SK-N-SH (cell line): ENCODE measurements around the gene MRFAP1. TPM values are rescaled to one million over a fixed set of nuclear protein-coding genes. Genes with fewer than 3 reads are reported as not detected.

Source experiments
- CTCF ChIA-PET: fragments of 300-600, 350-600 bp; formaldehyde crosslinking; extraction: SDS; loops from one replicate; lab custom pipeline; 2021; lab: Yijun Ruan, JAX
- POLR2A ChIA-PET: fragments of 350-600 bp; sonication (Branson Sonifier 250); formaldehyde crosslinking; extraction: SDS; loops from one replicate; lab custom pipeline; 2020; ENCODE audit warnings: antibody characterized with exemption, inconsistent platforms; lab: Yijun Ruan, JAX
- DNase-seq: peaks from one replicate; pipeline ENCODE4 v3.0.0; 2012
- H2AFZ ChIP-seq: fragments of 200-600 bp; sonication (generic); 2 replicates; pipeline ENCODE4 v1.8.1; 2016; ENCODE audit warnings: antibody characterized with exemption, mild to moderate bottlenecking, low read depth
- H3F3A ChIP-seq: fragments of 200-600 bp; sonication (generic); replicated peaks from 2 replicates; pipeline ENCODE3; 2016; ENCODE audit warnings: antibody characterized with exemption, mild to moderate bottlenecking; ENCODE audit not compliant: insufficient read depth
- H3K27ac ChIP-seq, 2 experiments: fragments of 200-500 bp in 1 of 2; fragments of 200-600 bp in 1 of 2; sonication (Bioruptor generic) in 1 of 2; sonication (generic), shearing (Covaris generic) in 1 of 2; 2 replicates each; pipeline versions ENCODE4 v1.5.1 to v1.6.1; 2014 to 2016; ENCODE audit warnings: low read depth in 2 of 2, inconsistent platforms in 1 of 2, low read length in 1 of 2, mild to moderate bottlenecking in 1 of 2, mixed read lengths in 1 of 2
- H3K27me3 ChIP-seq: fragments of 200-600 bp; sonication (generic), shearing (Covaris generic); 2 replicates; pipeline ENCODE4 v1.6.1; 2016; ENCODE audit warnings: mixed run types; ENCODE audit not compliant: insufficient read depth
- H3K36me3 ChIP-seq, 2 experiments: fragments of 200-500 bp in 1 of 2; fragments of 200-600 bp in 1 of 2; sonication (Bioruptor generic) in 1 of 2; sonication (generic) in 1 of 2; replicated peaks in 1 of 2; 2 replicates each; pipeline versions ENCODE3 to v1.5.1; 2014 to 2016; ENCODE audit warnings: low read length in 1 of 2, mild to moderate bottlenecking in 1 of 2; ENCODE audit not compliant: insufficient read depth in 2 of 2, control insufficient read depth in 1 of 2
- H3K4me1 ChIP-seq, 2 experiments: fragments of 200-500 bp in 1 of 2; fragments of 200-600 bp in 1 of 2; sonication (Bioruptor generic) in 1 of 2; sonication (generic), shearing (Covaris generic) in 1 of 2; 2 replicates each; pipeline versions ENCODE4 v1.5.1 to v1.6.1; 2014 to 2016; ENCODE audit warnings: low read depth in 1 of 2, low read length in 1 of 2, mixed run types in 1 of 2; ENCODE audit not compliant: insufficient read depth in 2 of 2, control insufficient read depth in 1 of 2
- H3K4me2 ChIP-seq: fragments of 200-600 bp; sonication (generic), shearing (Covaris generic); 2 replicates; pipeline ENCODE4 v1.6.1; 2017; ENCODE audit warnings: mixed run types
- H3K4me3 ChIP-seq, 2 experiments: fragments of 200-500 bp in 1 of 2; fragments of 200-600 bp in 1 of 2; sonication (Bioruptor generic) in 1 of 2; sonication (generic), shearing (Covaris generic) in 1 of 2; 2 replicates each; pipeline versions ENCODE4 v1.5.1 to v1.8.1; 2014 to 2016; ENCODE audit warnings: low read depth in 2 of 2, inconsistent platforms in 1 of 2, low read length in 1 of 2, mild to moderate bottlenecking in 1 of 2, mixed read lengths in 1 of 2, moderate library complexity in 1 of 2
- H3K79me2 ChIP-seq: fragments of 200-600 bp; sonication (generic); 2 replicates; pipeline ENCODE4 v1.8.1; 2017; ENCODE audit warnings: mild to moderate bottlenecking; ENCODE audit not compliant: insufficient read depth
- H3K9ac ChIP-seq: fragments of 200-600 bp; sonication (generic); 2 replicates; pipeline ENCODE4 v1.6.1; 2017; ENCODE audit warnings: mixed run types
- H3K9me2 ChIP-seq: fragments of 200-600 bp; sonication (generic); 2 replicates; pipeline ENCODE4 v1.6.1; 2017; ENCODE audit warnings: mixed run types
- H3K9me3 ChIP-seq: fragments of 200-600 bp; sonication (generic); 2 replicates; pipeline ENCODE4 v1.6.1; 2017; ENCODE audit warnings: mixed run types, mild to moderate bottlenecking, moderate library complexity
- H4K20me1 ChIP-seq: fragments of 200-600 bp; sonication (generic); 2 replicates; pipeline ENCODE4 v1.6.1; 2017; ENCODE audit warnings: mild to moderate bottlenecking, mixed run types; ENCODE audit not compliant: insufficient read depth
- CHD2 ChIP-seq: fragments of 150-350 bp; IDR thresholded peaks from 2 replicates; pipeline ENCODE4 v1.6.1; 2018; ENCODE audit warnings: low read length; ENCODE audit not compliant: partially characterized antibody
- EZH2phosphoT487 ChIP-seq: fragments of 200-600 bp; sonication (generic); IDR thresholded peaks from 2 replicates; pipeline ENCODE4 v1.6.1; 2017; ENCODE audit warnings: low read depth, mixed run types, mild to moderate bottlenecking, antibody characterized with exemption, moderate library complexity, borderline replicate concordance
- FOXJ3 ChIP-seq: sonication (generic); formaldehyde crosslinking; IDR thresholded peaks from 2 replicates; pipeline ENCODE4 v1.5.1; 2020; ENCODE audit warnings: mild to moderate bottlenecking, missing genetic modification reagents
- FOXM1 ChIP-seq: IDR thresholded peaks from 2 replicates; pipeline ENCODE4 v1.4.0; 2012; ENCODE audit warnings: low read depth, mild to moderate bottlenecking
- NRF1 ChIP-seq: IDR thresholded peaks from 2 replicates; pipeline ENCODE4 v1.6.1; 2012; ENCODE audit warnings: low read depth, mild to moderate bottlenecking, low read length
- RAD21 ChIP-seq: IDR thresholded peaks from 2 replicates; pipeline ENCODE4 v1.6.1; 2012; ENCODE audit warnings: mild to moderate bottlenecking, low read length
- RCOR1 ChIP-seq: fragments of 150-350 bp; IDR thresholded peaks from 2 replicates; pipeline ENCODE4 v1.6.1; 2017; ENCODE audit warnings: antibody characterized with exemption, low read length
- RXRA ChIP-seq: IDR thresholded peaks from 2 replicates; pipeline ENCODE4 v1.4.0; 2012; ENCODE audit warnings: low read depth, mild to moderate bottlenecking, borderline replicate concordance
- SIN3A ChIP-seq: IDR thresholded peaks from 2 replicates; pipeline ENCODE4 v1.6.1; 2012; ENCODE audit warnings: low read depth, mild to moderate bottlenecking, low read length, moderate library complexity, borderline replicate concordance
- SMC3 ChIP-seq: IDR thresholded peaks from 2 replicates; pipeline ENCODE4 v1.6.1; 2012; ENCODE audit warnings: low read depth, low read length, improper control_type of control experiment
- WGBS: methylation state at CpG from one replicate; pipeline ENCODE4 v1.1.6; 2017; ENCODE audit warnings: low lambda C conversion rate; 5-methylcytosine and 5-hydroxymethylcytosine counted together
- polyA plus RNA-seq, 3 experiments: library from polyadenylated mRNA; depleted of rRNA; stranded (reverse); fragments of >200 nt; gene quantifications; 2 replicates each; pipeline ENCODE4 v1.2.3, GENCODE V29; 2012
- TF ChIP-seq, protein P1 (sequence below): IDR thresholded peaks from 2 replicates; pipeline ENCODE4 v1.4.0; 2012; ENCODE audit warnings: low read depth, borderline replicate concordance
- TF ChIP-seq, protein P2 (sequence below): IDR thresholded peaks from 2 replicates; pipeline ENCODE4 v1.6.1; 2012; ENCODE audit warnings: mild to moderate bottlenecking, low read depth, low read length, moderate library complexity
- TF ChIP-seq, protein P3 (sequence below): fragments of 200-600 bp; sonication (generic); IDR thresholded peaks from 2 replicates; pipeline ENCODE4 v1.6.1; 2017; ENCODE audit warnings: antibody characterized with exemption, mild to moderate bottlenecking, moderate library complexity

MRFAP1 gene
- polyA plus RNA-seq, 1 of the 3 experiments (the other 2 are of a cell fraction): 416 TPM

DNA sequence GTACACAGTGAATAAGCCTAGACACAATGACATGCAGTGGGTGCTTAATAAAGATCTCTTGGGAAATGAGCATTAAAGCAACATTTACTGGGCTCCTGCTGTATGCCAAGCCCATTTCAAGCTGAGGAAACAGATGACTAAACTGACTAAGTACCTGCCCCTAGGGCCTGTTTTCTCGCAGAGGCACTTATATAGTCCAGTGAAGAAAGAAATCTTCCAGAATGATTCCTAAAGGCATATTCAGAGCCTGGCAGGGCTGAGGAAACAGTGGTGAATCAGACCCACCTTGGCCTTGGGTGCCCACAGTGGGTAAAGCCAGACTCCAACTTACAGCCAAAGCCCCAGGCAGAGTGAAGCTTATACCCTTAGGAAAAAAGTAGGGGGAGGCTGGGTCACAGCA, 31.2 kb downstream of the MRFAP1 start:
- Histone ChIP-seq H3K4me1 (peaks cover 16 to 17% of the 10 kb centered on the region in 2 experiments; a peak in 2 of 4 replicates), H3F3A (peaks cover 16% of the 10 kb centered on the region), H3K4me3 (no peak overlapping the region), H3K9ac (no peak overlapping the region), H3K9me3 (no peaks in the 10 kb centered on the region), H3K79me2 (peaks cover 23% of the 10 kb centered on the region), H3K27ac (no peak overlapping the region), H3K36me3 (peaks cover 9 to 11% of the 10 kb centered on the region in 2 experiments), H3K9me2 (no peaks in the 10 kb centered on the region), H4K20me1 (peaks cover 14% of the 10 kb centered on the region), H2AFZ (no peak overlapping the region), H3K27me3 (no peaks in the 10 kb centered on the region), H3K4me2 (no peak overlapping the region)
- ChIA-PET CTCF (no interaction called here), POLR2A (no interaction called here)
- TF ChIP-seq FOXM1 (no peak), RCOR1 (no peak), RAD21 (no peak), SMC3 (no peak), EZH2phosphoT487 (no peak), CHD2 (no peak), SIN3A (no peak), FOXJ3 (CRISPR knock-in tag) (no peak), NRF1 (no peak), RXRA (no peak)
- TF ChIP-seq, protein P1, sequence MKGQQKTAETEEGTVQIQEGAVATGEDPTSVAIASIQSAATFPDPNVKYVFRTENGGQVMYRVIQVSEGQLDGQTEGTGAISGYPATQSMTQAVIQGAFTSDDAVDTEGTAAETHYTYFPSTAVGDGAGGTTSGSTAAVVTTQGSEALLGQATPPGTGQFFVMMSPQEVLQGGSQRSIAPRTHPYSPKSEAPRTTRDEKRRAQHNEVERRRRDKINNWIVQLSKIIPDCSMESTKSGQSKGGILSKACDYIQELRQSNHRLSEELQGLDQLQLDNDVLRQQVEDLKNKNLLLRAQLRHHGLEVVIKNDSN: no peak
- TF ChIP-seq, protein P2, sequence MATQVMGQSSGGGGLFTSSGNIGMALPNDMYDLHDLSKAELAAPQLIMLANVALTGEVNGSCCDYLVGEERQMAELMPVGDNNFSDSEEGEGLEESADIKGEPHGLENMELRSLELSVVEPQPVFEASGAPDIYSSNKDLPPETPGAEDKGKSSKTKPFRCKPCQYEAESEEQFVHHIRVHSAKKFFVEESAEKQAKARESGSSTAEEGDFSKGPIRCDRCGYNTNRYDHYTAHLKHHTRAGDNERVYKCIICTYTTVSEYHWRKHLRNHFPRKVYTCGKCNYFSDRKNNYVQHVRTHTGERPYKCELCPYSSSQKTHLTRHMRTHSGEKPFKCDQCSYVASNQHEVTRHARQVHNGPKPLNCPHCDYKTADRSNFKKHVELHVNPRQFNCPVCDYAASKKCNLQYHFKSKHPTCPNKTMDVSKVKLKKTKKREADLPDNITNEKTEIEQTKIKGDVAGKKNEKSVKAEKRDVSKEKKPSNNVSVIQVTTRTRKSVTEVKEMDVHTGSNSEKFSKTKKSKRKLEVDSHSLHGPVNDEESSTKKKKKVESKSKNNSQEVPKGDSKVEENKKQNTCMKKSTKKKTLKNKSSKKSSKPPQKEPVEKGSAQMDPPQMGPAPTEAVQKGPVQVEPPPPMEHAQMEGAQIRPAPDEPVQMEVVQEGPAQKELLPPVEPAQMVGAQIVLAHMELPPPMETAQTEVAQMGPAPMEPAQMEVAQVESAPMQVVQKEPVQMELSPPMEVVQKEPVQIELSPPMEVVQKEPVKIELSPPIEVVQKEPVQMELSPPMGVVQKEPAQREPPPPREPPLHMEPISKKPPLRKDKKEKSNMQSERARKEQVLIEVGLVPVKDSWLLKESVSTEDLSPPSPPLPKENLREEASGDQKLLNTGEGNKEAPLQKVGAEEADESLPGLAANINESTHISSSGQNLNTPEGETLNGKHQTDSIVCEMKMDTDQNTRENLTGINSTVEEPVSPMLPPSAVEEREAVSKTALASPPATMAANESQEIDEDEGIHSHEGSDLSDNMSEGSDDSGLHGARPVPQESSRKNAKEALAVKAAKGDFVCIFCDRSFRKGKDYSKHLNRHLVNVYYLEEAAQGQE: no peak
- TF ChIP-seq, protein P3, sequence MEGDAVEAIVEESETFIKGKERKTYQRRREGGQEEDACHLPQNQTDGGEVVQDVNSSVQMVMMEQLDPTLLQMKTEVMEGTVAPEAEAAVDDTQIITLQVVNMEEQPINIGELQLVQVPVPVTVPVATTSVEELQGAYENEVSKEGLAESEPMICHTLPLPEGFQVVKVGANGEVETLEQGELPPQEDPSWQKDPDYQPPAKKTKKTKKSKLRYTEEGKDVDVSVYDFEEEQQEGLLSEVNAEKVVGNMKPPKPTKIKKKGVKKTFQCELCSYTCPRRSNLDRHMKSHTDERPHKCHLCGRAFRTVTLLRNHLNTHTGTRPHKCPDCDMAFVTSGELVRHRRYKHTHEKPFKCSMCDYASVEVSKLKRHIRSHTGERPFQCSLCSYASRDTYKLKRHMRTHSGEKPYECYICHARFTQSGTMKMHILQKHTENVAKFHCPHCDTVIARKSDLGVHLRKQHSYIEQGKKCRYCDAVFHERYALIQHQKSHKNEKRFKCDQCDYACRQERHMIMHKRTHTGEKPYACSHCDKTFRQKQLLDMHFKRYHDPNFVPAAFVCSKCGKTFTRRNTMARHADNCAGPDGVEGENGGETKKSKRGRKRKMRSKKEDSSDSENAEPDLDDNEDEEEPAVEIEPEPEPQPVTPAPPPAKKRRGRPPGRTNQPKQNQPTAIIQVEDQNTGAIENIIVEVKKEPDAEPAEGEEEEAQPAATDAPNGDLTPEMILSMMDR: no peak
- WGBS: 89% methylated on average over 1 of the region's 1 CpG
- DNase-seq: no peak
